ENCODE data around the gene MINK1.
"Not testable (repeated sequence)": the region's sequence is repeated elsewhere in the genome, so short reads cannot be mapped to it uniquely, and the experiment has no call there.

Gene MINK1

GRCh38 chr17:4812690-4813089 lies 20.4 kb upstream of the MINK1 start:
- DNase-seq = no peak

DNA sequence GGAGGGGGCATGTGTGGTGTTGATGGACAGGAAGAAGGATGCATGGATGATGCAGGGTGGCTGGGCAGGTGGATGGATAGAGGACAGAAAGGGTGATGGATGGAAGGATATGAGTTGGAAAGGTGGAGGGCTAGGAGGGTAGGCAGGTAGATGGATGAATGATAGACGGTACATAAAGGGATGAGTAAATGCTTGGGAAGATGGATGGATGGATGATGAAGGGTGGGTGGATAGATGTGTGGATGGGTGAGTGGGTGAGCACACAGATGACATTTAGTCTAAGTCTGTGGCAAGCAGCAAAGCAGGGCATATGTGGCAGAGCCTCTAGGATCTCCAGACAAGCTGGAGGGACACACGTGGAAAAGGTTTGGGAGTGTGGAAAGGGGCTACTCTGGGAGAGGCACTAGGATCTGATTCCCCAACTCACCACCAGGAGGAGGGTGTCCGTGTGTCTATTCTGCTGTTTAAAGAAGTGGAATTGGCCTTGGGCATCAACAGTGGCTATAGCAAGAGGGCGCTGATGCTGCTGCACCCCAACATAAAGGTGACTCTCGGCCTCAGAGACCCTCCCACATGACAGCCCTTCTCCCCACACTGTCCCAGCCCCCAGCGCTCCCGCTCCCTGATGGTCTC lies 18.0 kb upstream of the MINK1 start:
- DNase-seq = no peak

DNA sequence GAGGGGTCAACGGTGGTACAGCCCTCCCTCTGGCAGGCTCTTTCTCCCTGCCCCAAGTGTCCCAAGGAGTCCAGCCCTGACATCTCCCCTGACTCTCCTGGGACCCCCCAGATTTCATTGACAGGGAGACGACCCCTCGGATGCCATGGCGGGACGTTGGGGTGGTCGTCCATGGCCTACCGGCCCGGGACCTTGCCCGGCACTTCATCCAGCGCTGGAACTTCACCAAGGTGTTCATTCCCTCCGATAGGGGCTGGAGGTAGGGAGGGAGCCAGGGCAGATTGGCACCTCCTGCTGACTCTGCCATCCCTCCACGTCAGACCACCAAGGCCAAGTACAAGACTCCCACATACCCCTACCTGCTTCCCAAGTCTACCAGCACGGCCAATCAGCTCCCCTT lies 16.3 kb upstream of the MINK1 start:
- no peak for DNase-seq

DNA sequence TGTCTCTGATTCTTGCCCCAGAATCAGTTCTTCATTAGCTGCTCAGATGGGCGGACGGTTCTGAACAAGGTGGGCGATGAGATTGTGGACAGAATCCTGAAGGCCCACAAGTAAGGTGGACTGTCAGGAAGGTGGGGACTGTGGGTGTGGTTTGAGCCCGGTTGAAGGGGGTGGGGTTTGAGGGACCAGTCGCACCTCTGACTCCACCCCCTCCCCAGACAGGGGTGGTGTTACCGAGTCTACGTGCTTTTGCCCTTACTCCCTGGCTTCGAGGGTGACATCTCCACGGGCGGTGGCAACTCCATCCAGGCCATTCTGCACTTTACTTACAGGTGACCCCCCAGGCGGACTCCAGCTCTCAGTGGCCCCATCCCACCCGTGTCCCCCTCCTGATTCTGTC lies 14.9 kb upstream of the MINK1 start:
- DNase-seq = no peak

GRCh38 chr17:4822835-4823234 lies 10.3 kb upstream of the MINK1 start:
- DNase-seq = no peak

- no peak for DNase-seq
Observed at GRCh38 chr17:4823373-4824089, 9.6 kb upstream of the MINK1 start.

DNA sequence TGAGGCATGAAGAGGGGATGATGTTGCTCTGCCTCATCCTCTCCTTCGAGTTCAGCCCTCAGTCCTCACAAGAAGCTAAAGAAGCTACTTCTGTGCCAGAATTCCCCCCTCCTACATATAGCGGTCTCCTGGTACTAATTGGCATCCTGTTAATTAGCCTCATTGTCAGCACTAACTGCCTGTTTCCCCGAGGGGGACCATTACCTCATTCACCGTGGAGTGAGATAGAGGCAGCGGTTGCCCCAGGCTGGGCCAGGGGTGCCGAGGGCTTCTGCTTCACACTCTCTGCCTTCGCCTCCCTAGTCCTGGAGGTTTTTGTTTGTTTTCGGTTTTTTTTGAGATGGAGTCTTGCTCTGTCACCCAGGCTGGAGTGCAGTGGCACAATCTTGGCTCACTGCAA lies 5.7 kb upstream of the MINK1 start:
- no peak for DNase-seq

- DNase-seq = not testable (repeated sequence)
Observed at GRCh38 chr17:4832829-4833177, 337 bp upstream of the MINK1 start.

DNA sequence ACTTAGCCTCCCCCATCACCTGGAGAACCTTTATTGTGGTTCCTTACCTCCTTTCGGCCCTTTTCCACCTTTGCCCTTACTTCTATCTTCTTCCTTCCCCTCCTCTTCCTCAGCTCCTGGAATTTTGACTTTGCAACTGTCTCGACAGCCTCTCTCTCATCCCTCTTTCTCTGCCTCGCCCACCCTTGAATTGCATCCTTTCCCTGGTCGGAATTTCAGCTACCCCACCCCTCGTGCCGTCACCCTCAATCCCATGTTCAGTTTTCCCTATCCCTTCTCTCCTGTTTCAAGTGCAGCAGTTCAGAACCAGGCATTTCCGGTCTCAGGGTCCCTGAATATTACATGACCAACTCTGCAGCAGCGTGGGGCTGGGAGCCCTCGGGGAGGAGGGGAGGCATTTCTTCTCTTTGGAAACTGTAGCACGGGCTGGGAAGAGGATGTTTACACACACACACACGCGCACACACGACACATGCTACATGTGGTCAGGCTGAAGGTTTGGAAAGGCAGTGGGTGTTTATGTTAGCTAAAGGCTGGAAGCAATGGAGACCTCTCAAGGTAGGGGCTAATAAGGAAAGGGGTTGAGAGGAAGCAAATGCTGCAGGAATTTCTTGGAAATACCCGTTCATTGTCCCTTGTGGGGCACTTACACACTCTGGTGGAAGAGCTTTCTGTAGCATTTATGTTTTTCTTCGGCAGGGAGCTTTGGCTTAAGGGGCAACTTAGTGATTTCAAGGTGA lies 971 bp downstream of the MINK1 start:
- DNase-seq = no peak

DNA sequence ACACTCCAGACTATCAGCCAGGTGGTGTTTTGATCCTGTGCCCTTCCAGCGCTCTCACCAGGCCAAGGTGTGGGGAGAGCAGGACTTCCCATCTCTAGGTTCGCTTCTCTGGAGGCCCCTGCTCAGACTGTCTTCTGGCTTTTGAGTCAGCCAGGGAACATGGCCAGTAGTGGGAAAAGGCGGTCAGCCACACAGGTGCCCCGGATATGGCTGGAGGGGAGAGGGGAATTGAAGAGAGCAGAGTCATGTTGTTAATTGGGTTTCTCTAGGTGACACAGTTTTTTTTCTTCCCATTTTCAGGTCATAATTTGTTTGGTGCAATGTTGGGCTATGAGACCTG lies 1.5 kb downstream of the MINK1 start:
- no peak for DNase-seq

DNA sequence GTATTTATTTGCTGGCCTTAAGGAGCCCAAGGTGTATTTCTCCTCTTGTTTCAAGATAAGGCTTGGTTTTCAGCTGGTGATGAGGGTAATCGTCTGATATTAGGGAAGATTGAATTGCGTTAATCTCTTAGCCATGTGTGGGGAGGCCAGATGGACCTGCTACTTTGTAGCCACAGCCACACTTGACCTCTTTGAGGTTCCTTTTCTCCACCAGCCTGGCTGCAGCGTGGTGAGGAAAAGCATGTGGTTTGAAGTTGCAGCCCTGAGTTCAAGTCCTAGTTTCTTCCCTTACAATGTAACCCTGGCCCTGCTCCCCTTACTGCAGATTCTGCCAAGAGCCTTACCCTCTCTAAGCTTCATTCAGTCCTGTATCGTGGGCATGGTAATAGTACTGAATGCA lies 3.1 kb downstream of the MINK1 start:
- no peak for DNase-seq

DNA sequence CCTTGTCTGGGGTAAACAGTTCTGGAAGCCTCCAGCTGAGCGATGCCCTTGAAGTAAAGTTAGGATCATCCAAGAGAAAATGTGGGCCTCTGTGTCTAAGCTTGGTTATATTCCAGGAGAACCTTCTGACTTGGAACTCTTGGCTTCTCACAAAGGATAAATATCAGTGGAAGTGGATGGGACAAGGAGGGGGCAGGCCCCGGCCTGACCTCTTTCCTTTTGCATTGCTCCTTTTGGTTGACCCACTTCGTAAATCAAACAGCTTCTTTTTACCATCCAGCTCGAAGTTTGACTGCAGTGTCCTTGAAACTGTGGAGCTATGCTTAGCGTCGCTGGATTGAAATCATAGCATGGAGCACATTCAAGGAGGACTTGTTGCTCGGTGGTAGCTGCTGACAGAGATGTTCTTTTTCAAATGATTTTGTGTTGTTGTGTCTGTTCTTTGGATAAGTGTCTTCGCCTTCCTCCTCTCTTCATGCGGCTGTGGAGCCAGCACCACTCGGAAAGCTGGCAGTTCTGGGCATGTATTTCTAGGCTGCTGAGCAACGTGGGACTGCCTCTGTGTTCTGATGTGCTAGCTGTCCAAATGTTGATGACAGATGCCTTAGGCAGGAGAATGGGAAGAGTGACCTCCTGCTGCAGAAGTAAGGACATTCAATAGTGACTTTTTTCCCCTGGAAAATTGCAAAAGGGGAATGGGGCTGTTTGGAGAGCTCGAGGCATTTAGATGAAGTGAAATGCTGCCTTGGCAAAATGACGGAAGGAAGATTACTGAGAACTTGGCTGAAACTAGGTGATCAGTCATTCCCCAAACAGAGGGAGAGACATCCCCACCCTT lies 4.5 kb downstream of the MINK1 start:
- DNase-seq = no peak

GRCh38 chr17:4838309-4838785 lies 5.2 kb downstream of the MINK1 start:
- no peak for DNase-seq

DNA sequence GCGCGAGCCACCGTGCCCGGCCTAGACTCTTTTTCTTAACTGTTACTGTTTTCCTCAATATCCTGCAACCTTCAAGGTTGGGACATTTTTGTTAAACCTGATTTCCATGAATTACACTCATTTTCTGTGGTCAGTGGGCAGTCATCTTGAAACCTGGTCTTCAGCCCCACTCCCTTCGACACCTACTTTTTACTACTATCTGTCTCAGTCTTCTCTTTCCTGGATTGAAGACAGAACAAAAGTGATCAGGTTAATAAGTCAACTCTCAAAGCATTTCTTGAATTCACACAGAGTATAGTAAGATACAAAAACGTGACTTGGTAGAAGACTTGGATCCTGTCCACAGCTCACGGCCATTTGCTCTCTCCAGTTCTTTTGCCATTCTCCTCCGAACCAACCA lies 6.1 kb downstream of the MINK1 start:
- no peak for DNase-seq

- no peak for DNase-seq
Observed at GRCh38 chr17:4839965-4840892, 7.1 kb downstream of the MINK1 start.

GRCh38 chr17:4840893-4841242 lies 7.7 kb downstream of the MINK1 start:
- peak; percentile 10 for DNase-seq

DNA sequence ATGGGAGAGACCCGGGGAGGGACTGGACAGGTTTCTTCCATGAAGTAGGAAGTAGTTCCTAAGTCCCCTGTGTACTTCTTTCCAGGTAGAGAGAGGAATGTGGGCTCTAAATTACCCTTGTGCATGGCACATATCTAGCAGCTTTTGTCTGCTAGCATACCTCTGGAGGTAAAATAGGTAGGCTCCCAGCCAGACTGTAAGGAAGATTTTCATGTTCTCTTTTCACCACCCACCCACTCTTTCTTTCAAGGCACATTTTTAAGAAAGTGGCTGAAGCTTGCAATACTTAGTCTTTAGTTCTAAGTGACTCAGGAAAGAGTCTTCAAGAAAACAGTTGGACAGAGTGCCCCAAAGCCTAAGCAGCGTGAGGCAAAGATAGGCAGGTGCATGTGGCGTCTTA lies 9.2 kb downstream of the MINK1 start:
- no peak for DNase-seq

GRCh38 chr17:4843321-4844000 lies 10.3 kb downstream of the MINK1 start:
- no peak for DNase-seq

GRCh38 chr17:4845118-4845517 lies 12.0 kb downstream of the MINK1 start:
- DNase-seq = no peak

DNA sequence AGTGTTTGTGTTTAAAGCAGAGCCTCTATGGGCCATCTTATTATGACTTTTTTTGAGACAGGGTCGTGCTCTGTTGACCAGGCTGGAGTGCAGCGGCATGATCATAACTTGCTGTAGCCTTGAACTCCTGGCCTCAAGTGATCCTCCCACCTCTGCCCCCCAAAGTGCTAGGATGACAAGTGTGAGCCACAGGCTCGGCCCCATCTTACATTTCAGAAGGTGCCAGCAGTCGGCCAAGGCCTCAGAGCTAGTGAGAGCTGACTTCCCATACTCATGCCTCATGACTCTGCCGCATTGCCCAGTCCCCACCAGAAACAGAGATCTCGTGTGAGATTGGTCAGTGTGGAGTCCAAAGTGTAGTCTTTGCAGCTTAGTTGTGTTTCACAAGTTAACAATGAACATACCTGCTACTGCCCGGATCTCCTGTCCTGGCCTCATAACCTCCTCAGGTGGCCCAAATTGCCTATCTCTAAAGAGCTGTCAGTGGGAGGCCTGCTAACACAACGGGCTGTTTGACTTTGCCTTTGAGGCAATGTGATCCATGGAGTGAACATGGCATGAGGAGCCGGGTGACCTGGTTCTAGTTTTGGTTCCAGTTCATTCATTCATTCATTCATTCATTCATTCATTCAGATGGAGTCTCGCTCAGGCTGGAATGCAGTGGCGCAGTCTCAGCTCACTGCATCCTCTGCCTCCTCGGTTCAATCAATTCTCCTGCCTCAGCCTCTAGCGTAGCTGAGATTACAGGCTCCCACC lies 13.7 kb downstream of the MINK1 start:
- DNase-seq = no peak

- no peak for DNase-seq
Observed at GRCh38 chr17:4849011-4849536, 15.9 kb downstream of the MINK1 start.

Measured in stimulated activated CD4-positive, alpha-beta T cell treated with anti-CD3 and anti-CD28 coated beads, Interleukin-4, amount 100 ng/mL, for 1 hour (primary cell).